ENCODE results near the gene ABLIM2.

GRCh38 chr4:8030121-8030781, 128.4 kb downstream of the ABLIM2 start:
- TF ChIP-seq CTCF (IDR thresholded peaks at IDR 0.05) (no peak), POLR2A (IDR thresholded peaks at IDR 0.05) (no peak)
